ENCODE results near the gene TSNAXIP1.

Gene TSNAXIP1

GRCh38 chr16:67782567-67783352 lies 23.9 kb upstream of the TSNAXIP1 start:
- no peak for DNase-seq

GRCh38 chr16:67783353-67783725 lies 23.4 kb upstream of the TSNAXIP1 start:
- DNase-seq = no peak

GRCh38 chr16:67786491-67786890 lies 20.2 kb upstream of the TSNAXIP1 start:
- no peak for DNase-seq

GRCh38 chr16:67790071-67790470 lies 16.6 kb upstream of the TSNAXIP1 start:
- DNase-seq = no peak

GRCh38 chr16:67796099-67796718 lies 10.5 kb upstream of the TSNAXIP1 start:
- no peak for DNase-seq

- no peak for DNase-seq
These were observed 6.3 kb upstream of the TSNAXIP1 start for GRCh38 chr16:67800338-67800926.

- DNase-seq = no peak
These were observed 5.4 kb upstream of the TSNAXIP1 start for GRCh38 chr16:67801241-67801640.

- peak; percentile 15 for DNase-seq
These were observed 4.8 kb upstream of the TSNAXIP1 start for GRCh38 chr16:67801883-67802282.

GRCh38 chr16:67803894-67804293 lies 2.8 kb upstream of the TSNAXIP1 start:
- DNase-seq = peak; percentile 17

- DNase-seq = no peak
These were observed 1.7 kb upstream of the TSNAXIP1 start for GRCh38 chr16:67804853-67805542.

GRCh38 chr16:67805718-67806427 lies 816 bp upstream of the TSNAXIP1 start:
- no peak for DNase-seq

- no peak for DNase-seq
These were observed 526 bp downstream of the TSNAXIP1 start for GRCh38 chr16:67807148-67807682.

- DNase-seq = no peak
These were observed 5.2 kb downstream of the TSNAXIP1 start for GRCh38 chr16:67811899-67812298.

GRCh38 chr16:67814567-67814966 lies 7.9 kb downstream of the TSNAXIP1 start:
- DNase-seq = no peak

GRCh38 chr16:67820608-67821259 lies 14.0 kb downstream of the TSNAXIP1 start:
- DNase-seq = no peak

GRCh38 chr16:67822511-67822910 lies 15.8 kb downstream of the TSNAXIP1 start:
- DNase-seq = no peak

GRCh38 chr16:67825119-67825518 lies 18.4 kb downstream of the TSNAXIP1 start:
- DNase-seq = no peak

- no peak for DNase-seq
These were observed 19.2 kb downstream of the TSNAXIP1 start for GRCh38 chr16:67825906-67826305.

- no peak for DNase-seq
These were observed 22.0 kb downstream of the TSNAXIP1 start for GRCh38 chr16:67828651-67829050.

- DNase-seq = no peak
These were observed 26.3 kb downstream of the TSNAXIP1 start for GRCh38 chr16:67833030-67833414.

- DNase-seq = peak; percentile 94
These were observed 26.9 kb downstream of the TSNAXIP1 start for GRCh38 chr16:67833415-67834241.

All from stimulated activated CD4-positive, alpha-beta T cell treated with anti-CD3 and anti-CD28 coated beads, Interleukin-1b, Interleukin-23, amount 100 ng/mL, for 48 hours (primary cell).